Activated T-cell treated with anti-CD3 and anti-CD28 coated beads, Interleukin-2, amount 50 U/mL, for 48 hours (primary cell): ENCODE data around the gene DNAJA3.

Experiments
- DNase-seq, 2 experiments: peaks; one replicate each; pipeline ENCODE4 v3.0.0-alpha.2; 2020

The DNAJA3 gene

GRCh38 chr16:4435337-4436067 is 9.8 kb downstream of the DNAJA3 start:
- DNase-seq: no peak

GRCh38 chr16:4437366-4437765 is 11.7 kb downstream of the DNAJA3 start:
- DNase-seq: no peak

GRCh38 chr16:4442371-4442770 is 16.7 kb downstream of the DNAJA3 start:
- DNase-seq: no peak

GRCh38 chr16:4443271-4443670 is 17.6 kb downstream of the DNAJA3 start:
- no peak for DNase-seq

- no peak for DNase-seq
Measured at GRCh38 chr16:4443986-4444385, 18.3 kb downstream of the DNAJA3 start.

GRCh38 chr16:4450430-4450829 is 24.8 kb downstream of the DNAJA3 start:
- DNase-seq: no peak

- no peak for DNase-seq
Measured at GRCh38 chr16:4450931-4451519, 25.4 kb downstream of the DNAJA3 start.

GRCh38 chr16:4452674-4453073 is 27.0 kb downstream of the DNAJA3 start:
- no peak for DNase-seq

GRCh38 chr16:4454623-4455022 is 29.0 kb downstream of the DNAJA3 start:
- no peak for DNase-seq

- DNase-seq: no peak
Measured at GRCh38 chr16:4455081-4455480, 29.4 kb downstream of the DNAJA3 start.

- no peak for DNase-seq
Measured at GRCh38 chr16:4455951-4456350, 30.3 kb downstream of the DNAJA3 start.

GRCh38 chr16:4460936-4461249 is 35.2 kb downstream of the DNAJA3 start:
- DNase-seq: no peak

GRCh38 chr16:4461250-4462085 is 35.8 kb downstream of the DNAJA3 start:
- peak in 1 of 2 experiments; percentile 29 for DNase-seq

GRCh38 chr16:4463522-4464163 is 38.0 kb downstream of the DNAJA3 start:
- DNase-seq: no peak

GRCh38 chr16:4465977-4466779 is 40.5 kb downstream of the DNAJA3 start:
- peak; percentile 62 to 72 for DNase-seq

- no peak for DNase-seq
Measured at GRCh38 chr16:4467916-4468315, 42.2 kb downstream of the DNAJA3 start.

GRCh38 chr16:4468972-4469371 is 43.3 kb downstream of the DNAJA3 start:
- DNase-seq: no peak

- DNase-seq: no peak
Measured at GRCh38 chr16:4471869-4472268, 46.2 kb downstream of the DNAJA3 start.

- DNase-seq: no peak
Measured at GRCh38 chr16:4472880-4473279, 47.2 kb downstream of the DNAJA3 start.

- peak; percentile 93 to 95 for DNase-seq
Measured at GRCh38 chr16:4474192-4474961, 48.7 kb downstream of the DNAJA3 start, which contains the start of gene NMRAL1. NMRAL1 (minus strand) TSS chr16:4474625; CDS start chr16:4474132, 493 bp downstream.
